SK-N-SH (cell line): ENCODE results near the gene TGFB3.

Source experiments
- CHD2 ChIP-seq: fragments of 150-350 bp; IDR thresholded peaks from 2 replicates; pipeline ENCODE4 v1.6.1; 2018; ENCODE audit warnings: low read length; ENCODE audit not compliant: partially characterized antibody
- CTCF ChIP-seq: fragments of 200-600 bp; sonication (generic); IDR thresholded peaks from 2 replicates; pipeline ENCODE4 v1.6.1; 2017; ENCODE audit warnings: antibody characterized with exemption, mild to moderate bottlenecking, moderate library complexity
- JUND ChIP-seq: IDR thresholded peaks from 2 replicates; pipeline ENCODE4 v1.4.0; 2012
- MAX ChIP-seq: IDR thresholded peaks from 2 replicates; pipeline ENCODE4 v1.4.0; 2012; ENCODE audit warnings: low read depth
- NFIC ChIP-seq: IDR thresholded peaks from 2 replicates; pipeline ENCODE4 v1.4.0; 2012; ENCODE audit warnings: borderline replicate concordance
- POLR2AphosphoS5 ChIP-seq: IDR thresholded peaks from 2 replicates; pipeline ENCODE4 v1.6.1; 2012; ENCODE audit warnings: low read depth, low read length
- RAD21 ChIP-seq: IDR thresholded peaks from 2 replicates; pipeline ENCODE4 v1.6.1; 2012; ENCODE audit warnings: mild to moderate bottlenecking, low read length
- SMC3 ChIP-seq: IDR thresholded peaks from 2 replicates; pipeline ENCODE4 v1.6.1; 2012; ENCODE audit warnings: low read depth, low read length, improper control_type of control experiment
- TAF1 ChIP-seq: IDR thresholded peaks from 2 replicates; pipeline ENCODE4 v1.6.1; 2012; ENCODE audit warnings: low read depth, mild to moderate bottlenecking, low read length, moderate library complexity, borderline replicate concordance
- TCF12 ChIP-seq: IDR thresholded peaks from 2 replicates; pipeline ENCODE4 v1.4.0; 2012
- YY1 ChIP-seq: IDR thresholded peaks from 2 replicates; pipeline ENCODE4 v1.4.0; 2012; ENCODE audit warnings: low read depth, mild to moderate bottlenecking

- TF ChIP-seq CTCF, result no peak
- no peak for TF ChIP-seq MAX
- TF ChIP-seq POLR2AphosphoS5, result no peak
- no peak for TF ChIP-seq NFIC
- no peak for TF ChIP-seq RAD21
- no peak for TF ChIP-seq JUND
- TF ChIP-seq SMC3, result no peak
- TF ChIP-seq CHD2, result no peak
- TF ChIP-seq TAF1, result no peak
- no peak for TF ChIP-seq YY1
- TF ChIP-seq TCF12, result no peak
These were observed 13.7 kb upstream of the TGFB3 start for GRCh38 chr14:75995372-75996041.
